T-helper 1 cell treated with Interleukin-12 subunit alpha and Interleukin-12 subunit beta and Interleukin-4 antibody, amounts not matched to agents 30 ng/mL and 1 ng/mL, for 36 hours (primary cell): ENCODE data around the gene COL6A2. TPM values are rescaled to one million over a fixed set of nuclear protein-coding genes. Genes with fewer than 3 reads are reported as not detected.
"Not testable (repeated sequence)": the region's sequence is repeated elsewhere in the genome, so short reads cannot be mapped to it uniquely, and the experiment has no call there.

ENCODE experiments used
- intact Hi-C: fragments of 100-400 bp; cut with micrococcal nuclease; formaldehyde crosslinking; loops from one replicate; pipeline ENCODE4 v1.15.1; 2024
- total RNA-seq: library from RNA; stranded (reverse); gene quantifications from 2 replicates; pipeline ENCODE4 v1.2.3, GENCODE V29; 2022

The COL6A2 gene
- total RNA-seq, 1 donor from 2014 or later, result 2.6 TPM

- intact Hi-C loops, result no loop called here
Observed at GRCh38 chr21:46093668-46094400, 4.1 kb upstream of the COL6A2 start.

GRCh38 chr21:46094401-46095082, 3.4 kb upstream of the COL6A2 start:
- intact Hi-C loops, result no loop called here

GRCh38 chr21:46095083-46095719, 2.7 kb upstream of the COL6A2 start:
- intact Hi-C loops, result no loop called here

DNA sequence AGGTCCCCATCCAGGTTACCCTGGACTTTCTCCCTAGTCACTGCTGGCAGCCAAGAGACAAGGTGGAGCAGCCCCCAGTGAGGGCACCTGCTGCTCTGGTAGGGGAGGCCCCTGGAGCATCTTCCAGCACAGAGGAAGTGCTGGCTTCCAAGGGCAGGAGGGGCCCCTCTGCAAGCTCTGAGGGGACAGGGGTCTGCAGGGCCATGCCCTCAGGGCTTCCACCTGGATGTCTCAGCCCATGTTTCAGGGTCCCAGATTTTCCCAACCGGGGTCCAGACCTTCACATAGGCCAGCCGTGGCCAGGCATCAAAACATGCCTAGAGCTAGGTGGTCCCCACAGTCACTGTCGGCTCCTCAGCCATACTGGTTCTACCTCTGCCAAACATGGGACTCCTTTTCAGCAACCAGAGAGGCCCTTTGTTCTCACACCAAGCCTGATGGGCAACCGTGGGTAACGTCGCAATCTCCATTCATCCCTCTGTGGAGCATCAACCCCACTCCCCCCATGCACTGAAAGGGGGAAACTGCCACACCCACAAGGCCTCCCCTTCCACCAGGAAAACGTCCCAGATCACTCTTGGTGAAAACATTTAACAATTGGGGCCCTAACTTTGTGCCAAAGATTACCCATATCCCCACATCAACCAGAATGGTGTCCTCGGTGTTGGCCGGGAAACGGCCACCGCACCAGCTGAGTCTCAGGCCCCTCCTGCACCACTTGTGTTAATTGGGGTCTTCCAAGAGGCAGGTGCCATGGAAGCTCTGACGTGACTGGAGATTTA, 1.9 kb upstream of the COL6A2 start:
- intact Hi-C loops, result no loop called here

- intact Hi-C loops, result no loop called here
Observed at GRCh38 chr21:46096596-46097335, 1.1 kb upstream of the COL6A2 start.

- intact Hi-C loops, result no loop called here
Observed at GRCh38 chr21:46098303-46099141, 610 bp downstream of the COL6A2 start.

DNA sequence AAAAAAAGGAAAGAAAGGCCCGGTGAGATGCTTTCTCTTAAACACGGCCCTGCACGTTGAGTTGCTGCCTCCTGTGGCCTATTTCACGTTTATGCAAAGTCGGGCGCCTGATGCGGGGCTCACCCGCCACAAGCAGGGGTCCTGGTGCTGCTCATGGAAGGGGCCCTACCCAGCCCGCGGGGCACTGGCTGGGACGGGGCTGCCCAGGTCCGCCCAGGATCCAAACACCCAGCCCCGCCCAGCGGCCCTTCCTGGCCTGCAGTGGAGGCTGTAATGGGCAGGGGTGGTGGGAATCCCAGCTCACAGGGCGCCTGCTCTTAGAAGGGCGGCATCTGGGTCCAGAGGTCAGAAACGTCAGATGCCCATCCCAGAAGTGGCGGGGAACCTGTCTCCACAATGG, 1.6 kb downstream of the COL6A2 start:
- intact Hi-C loops, result no loop called here

DNA sequence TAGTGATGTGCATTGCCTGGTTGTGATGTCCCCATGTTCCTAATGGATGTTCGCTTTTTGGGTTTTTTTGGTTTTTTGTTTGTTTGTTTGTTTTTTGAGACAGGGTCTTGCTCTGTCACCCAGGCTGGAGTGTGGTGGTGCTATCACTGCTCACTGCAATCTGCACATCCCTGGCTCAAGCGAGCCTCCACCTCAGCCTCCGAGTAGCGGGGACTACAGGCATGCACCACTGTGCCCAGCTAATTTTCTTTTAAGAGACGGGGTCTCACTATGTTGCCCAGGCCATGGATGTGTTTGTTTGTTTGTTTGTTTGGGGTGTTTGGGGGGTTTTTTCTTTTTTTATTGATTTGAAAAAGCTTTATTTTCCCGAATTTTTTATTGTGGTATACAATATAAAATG, 2.1 kb downstream of the COL6A2 start:
- intact Hi-C loops, result no loop called here

- intact Hi-C loops, result no loop called here
Observed at GRCh38 chr21:46100426-46100825, 2.5 kb downstream of the COL6A2 start.

- intact Hi-C loops, result no loop called here
Observed at GRCh38 chr21:46100906-46101305, 3.0 kb downstream of the COL6A2 start.

DNA sequence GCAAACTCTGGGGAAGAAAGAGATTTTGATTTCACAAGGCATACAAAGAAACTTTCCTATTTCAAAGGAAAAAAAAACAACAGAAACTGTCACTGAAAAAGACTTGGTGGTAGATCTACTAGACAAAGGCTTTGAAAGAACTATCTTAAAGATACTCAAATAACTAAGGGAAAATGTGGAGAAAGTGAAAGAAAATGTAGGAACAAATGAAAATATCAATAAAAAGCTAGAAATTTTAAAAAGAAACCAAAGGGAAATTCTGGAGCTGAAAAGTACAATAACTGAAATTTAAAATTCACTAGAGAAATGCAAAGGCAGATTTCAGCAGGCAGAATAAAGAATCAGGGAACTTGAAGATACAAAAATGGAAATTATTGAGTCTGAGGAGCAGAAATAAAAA, 6.2 kb downstream of the COL6A2 start:
- intact Hi-C loops, result no loop called here

DNA sequence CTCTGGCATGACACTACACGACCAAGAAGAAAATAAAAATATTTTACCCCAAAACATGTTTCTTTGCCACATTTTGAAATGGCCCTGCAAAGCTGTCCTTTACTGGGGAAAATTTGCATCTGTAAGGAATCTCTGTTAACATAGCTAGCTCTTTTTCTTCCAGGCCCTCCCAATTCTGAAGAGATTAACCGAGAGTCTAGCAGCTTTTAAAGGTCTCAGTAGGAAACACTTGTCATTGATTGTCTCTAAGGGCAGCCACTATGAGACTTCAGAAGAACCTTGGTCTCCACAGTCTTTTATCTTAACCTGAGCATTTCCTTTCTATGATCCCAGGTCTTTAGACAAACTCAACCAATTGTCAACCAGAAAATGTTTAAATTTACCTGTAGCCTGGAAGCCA, 9.5 kb downstream of the COL6A2 start:
- intact Hi-C loops, result not testable (repeated sequence)

GRCh38 chr21:46108827-46109312, 11.0 kb downstream of the COL6A2 start:
- intact Hi-C loops, result no loop called here

GRCh38 chr21:46109313-46110221, 11.7 kb downstream of the COL6A2 start:
- intact Hi-C loops, result no loop called here

GRCh38 chr21:46110499-46111192, 12.7 kb downstream of the COL6A2 start:
- intact Hi-C loops, result no loop called here

- intact Hi-C loops, result no loop called here
Observed at GRCh38 chr21:46111193-46111571, 13.3 kb downstream of the COL6A2 start.

DNA sequence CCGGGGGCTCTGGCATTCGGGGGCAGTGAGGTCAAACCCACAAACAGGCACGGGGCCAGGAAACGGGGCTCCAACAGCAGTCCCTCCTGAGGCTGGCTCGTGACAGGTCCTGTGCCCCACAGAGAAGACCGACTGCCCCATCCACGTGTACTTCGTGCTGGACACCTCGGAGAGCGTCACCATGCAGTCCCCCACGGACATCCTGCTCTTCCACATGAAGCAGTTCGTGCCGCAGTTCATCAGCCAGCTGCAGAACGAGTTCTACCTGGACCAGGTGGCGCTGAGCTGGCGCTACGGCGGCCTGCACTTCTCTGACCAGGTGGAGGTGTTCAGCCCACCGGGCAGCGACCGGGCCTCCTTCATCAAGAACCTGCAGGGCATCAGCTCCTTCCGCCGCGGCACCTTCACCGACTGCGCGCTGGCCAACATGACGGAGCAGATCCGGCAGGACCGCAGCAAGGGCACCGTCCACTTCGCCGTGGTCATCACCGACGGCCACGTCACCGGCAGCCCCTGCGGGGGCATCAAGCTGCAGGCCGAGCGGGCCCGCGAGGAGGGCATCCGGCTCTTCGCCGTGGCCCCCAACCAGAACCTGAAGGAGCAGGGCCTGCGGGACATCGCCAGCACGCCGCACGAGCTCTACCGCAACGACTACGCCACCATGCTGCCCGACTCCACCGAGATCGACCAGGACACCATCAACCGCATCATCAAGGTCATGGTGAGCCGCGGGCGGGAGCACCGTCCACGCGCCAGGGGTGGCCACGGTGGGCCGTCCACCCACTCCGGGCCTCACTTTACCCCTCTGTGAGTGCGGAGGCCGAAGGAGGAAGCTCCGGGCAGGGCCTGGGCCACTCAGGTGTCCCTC, 14.2 kb downstream of the COL6A2 start:
- intact Hi-C loops, result no loop called here
